ENCODE data around the gene REXO4. TPM values are rescaled to one million over a fixed set of nuclear protein-coding genes. Genes with fewer than 3 reads are reported as not detected.

REXO4 gene
- total RNA-seq, 1 donor from 2014 or later = 16.8 TPM

- no peak for TF ChIP-seq CTCF (IDR thresholded peaks at IDR 0.05)
- DNase-seq (ENCODE audit: low spot score) = no peak
- H3K9me3 Mint-ChIP-seq (ENCODE audit: low read depth) = no peaks in the 10 kb centered on the region
- peaks cover 4% of the 10 kb centered on the region for H3K27me3 Mint-ChIP-seq (ENCODE audit: low read depth)
- peaks cover 9% of the 10 kb centered on the region for H3K36me3 Mint-ChIP-seq (ENCODE audit: low read depth)
- no peaks in the 10 kb centered on the region for H3K4me1 Mint-ChIP-seq (ENCODE audit: low read depth)
- no peak overlapping the region for H3K27ac Mint-ChIP-seq (ENCODE audit: unreplicated experiment)
- no peak overlapping the region for H3K4me3 Mint-ChIP-seq (ENCODE audit: unreplicated experiment)
These were observed 15.1 kb downstream of the REXO4 start for GRCh38 chr9:133402689-133403088.

- Mint-ChIP-seq H3K4me3 (ENCODE audit: unreplicated experiment) (no peak overlapping the region), H3K27ac (ENCODE audit: unreplicated experiment) (no peak overlapping the region), H3K4me1 (ENCODE audit: low read depth) (no peaks in the 10 kb centered on the region), H3K9me3 (ENCODE audit: low read depth) (no peaks in the 10 kb centered on the region), H3K36me3 (ENCODE audit: low read depth) (peaks cover 1% of the 10 kb centered on the region), H3K27me3 (ENCODE audit: low read depth) (peaks cover 11% of the 10 kb centered on the region)
- no peak for TF ChIP-seq CTCF (IDR thresholded peaks at IDR 0.05)
- no peak for DNase-seq (ENCODE audit: low spot score)
These were observed 16.2 kb downstream of the REXO4 start for GRCh38 chr9:133401588-133401987.

- H3K27me3 Mint-ChIP-seq (ENCODE audit: low read depth) = peaks cover 14% of the 10 kb centered on the region
- no peak overlapping the region for H3K27ac Mint-ChIP-seq (ENCODE audit: unreplicated experiment)
- no peak for DNase-seq (ENCODE audit: low spot score)
- no peaks in the 10 kb centered on the region for H3K9me3 Mint-ChIP-seq (ENCODE audit: low read depth)
- no peaks in the 10 kb centered on the region for H3K4me1 Mint-ChIP-seq (ENCODE audit: low read depth)
- no peaks in the 10 kb centered on the region for H3K36me3 Mint-ChIP-seq (ENCODE audit: low read depth)
- TF ChIP-seq CTCF (IDR thresholded peaks at IDR 0.05) = no peak
- H3K4me3 Mint-ChIP-seq (ENCODE audit: unreplicated experiment) = no peak overlapping the region
These were observed 17.5 kb downstream of the REXO4 start for GRCh38 chr9:133400292-133400691.

GRCh38 chr9:133397895-133398294 is 19.9 kb downstream of the REXO4 start:
- Mint-ChIP-seq H3K4me3 (ENCODE audit: unreplicated experiment) (no peak overlapping the region), H3K36me3 (ENCODE audit: low read depth) (no peaks in the 10 kb centered on the region), H3K9me3 (ENCODE audit: low read depth) (no peaks in the 10 kb centered on the region), H3K27me3 (ENCODE audit: low read depth) (peaks cover 16% of the 10 kb centered on the region), H3K27ac (ENCODE audit: unreplicated experiment) (no peak overlapping the region), H3K4me1 (ENCODE audit: low read depth) (no peaks in the 10 kb centered on the region)
- DNase-seq (ENCODE audit: low spot score) = no peak
- TF ChIP-seq CTCF (IDR thresholded peaks at IDR 0.05) = no peak

GRCh38 chr9:133397370-133397769 is 20.4 kb downstream of the REXO4 start:
- Mint-ChIP-seq H3K9me3 (ENCODE audit: low read depth) (no peaks in the 10 kb centered on the region), H3K36me3 (ENCODE audit: low read depth) (no peaks in the 10 kb centered on the region), H3K4me3 (ENCODE audit: unreplicated experiment) (no peak overlapping the region), H3K4me1 (ENCODE audit: low read depth) (no peaks in the 10 kb centered on the region), H3K27me3 (ENCODE audit: low read depth) (peaks cover 16% of the 10 kb centered on the region), H3K27ac (ENCODE audit: unreplicated experiment) (no peak overlapping the region)
- no peak for DNase-seq (ENCODE audit: low spot score)
- TF ChIP-seq CTCF (IDR thresholded peaks at IDR 0.05) = no peak

Data from chondrocyte (in vitro differentiated cells).